Right ventricle myocardium inferior (tissue), 1 donor: Measurements from ENCODE around the gene MMAB. TPM values are rescaled to one million over a fixed set of nuclear protein-coding genes. Genes with fewer than 3 reads are reported as not detected.

Experiments used
- total RNA-seq: library from RNA; stranded (reverse); fragmentation: NEBNext Ultra II Directional; extraction: Animal tissue kit (Norgen Biotek cat#: 25700); gene quantifications from one replicate; pipeline ENCODE4 v1.2.1, GENCODE V29; 2021
- donor health status: DM: no; HTN: yes; CAD: no; lungs with severe emphysema.

The MMAB gene
- total RNA-seq, 1 donor from 2014 or later, result 61.7 TPM

Other genes starting within 250 kb of the MMAB start
- 0.16 TPM for gene MYO1H, start 225.6 kb downstream of the MMAB start, total RNA-seq
- gene KCTD10, start 96.2 kb downstream of the MMAB start, total RNA-seq, result 32.2 TPM
- gene UBE3B, start 95.9 kb downstream of the MMAB start, total RNA-seq, result 56.1 TPM
- 11.8 TPM for gene MVK, start 290 bp upstream of the MMAB start, total RNA-seq
- 27.4 TPM for gene FAM222A, start 140.3 kb upstream of the MMAB start, total RNA-seq